Measurements from ENCODE around the gene NLK. TPM values are rescaled to one million over a fixed set of nuclear protein-coding genes. Genes with fewer than 3 reads are reported as not detected.
"Not testable (repeated sequence)": the region's sequence is repeated elsewhere in the genome, so short reads cannot be mapped to it uniquely, and the experiment has no call there.

The NLK gene
- total and polyA plus RNA-seq, 8 donors = 9.8 to 16.7 (median 13.5) TPM

DNA sequence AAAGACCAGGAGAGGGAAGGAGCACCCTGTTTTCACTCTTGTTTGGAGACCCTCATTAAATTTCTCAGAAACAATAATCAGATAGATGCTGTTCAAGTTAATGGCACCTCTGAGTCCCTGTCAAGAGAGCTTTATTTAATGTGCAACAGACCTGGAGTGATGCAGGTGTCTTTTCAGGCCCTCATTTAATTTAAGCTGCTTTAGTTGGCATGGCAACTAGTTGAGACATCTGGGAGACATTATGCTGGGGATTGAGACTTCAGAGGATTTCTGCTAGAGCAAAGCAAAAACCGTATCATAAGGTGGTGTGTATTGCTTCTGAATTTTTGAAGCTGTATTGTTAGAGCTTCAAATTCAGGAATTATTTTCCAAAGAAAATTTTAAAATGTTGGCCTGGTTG lies 108.5 kb downstream of the NLK start:
- 94 to 95% methylated on average over 1 of the region's 1 CpG for WGBS, 2 donors
- peaks cover 0 to 6% (median 0%) of the 10 kb centered on the region in 3 donors for H3K4me1 ChIP-seq
- ATAC-seq = no peak
- H3K27ac ChIP-seq = no peak overlapping the region
- no peaks in the 10 kb centered on the region for H3K9me3 ChIP-seq
- TF ChIP-seq, protein P1, sequence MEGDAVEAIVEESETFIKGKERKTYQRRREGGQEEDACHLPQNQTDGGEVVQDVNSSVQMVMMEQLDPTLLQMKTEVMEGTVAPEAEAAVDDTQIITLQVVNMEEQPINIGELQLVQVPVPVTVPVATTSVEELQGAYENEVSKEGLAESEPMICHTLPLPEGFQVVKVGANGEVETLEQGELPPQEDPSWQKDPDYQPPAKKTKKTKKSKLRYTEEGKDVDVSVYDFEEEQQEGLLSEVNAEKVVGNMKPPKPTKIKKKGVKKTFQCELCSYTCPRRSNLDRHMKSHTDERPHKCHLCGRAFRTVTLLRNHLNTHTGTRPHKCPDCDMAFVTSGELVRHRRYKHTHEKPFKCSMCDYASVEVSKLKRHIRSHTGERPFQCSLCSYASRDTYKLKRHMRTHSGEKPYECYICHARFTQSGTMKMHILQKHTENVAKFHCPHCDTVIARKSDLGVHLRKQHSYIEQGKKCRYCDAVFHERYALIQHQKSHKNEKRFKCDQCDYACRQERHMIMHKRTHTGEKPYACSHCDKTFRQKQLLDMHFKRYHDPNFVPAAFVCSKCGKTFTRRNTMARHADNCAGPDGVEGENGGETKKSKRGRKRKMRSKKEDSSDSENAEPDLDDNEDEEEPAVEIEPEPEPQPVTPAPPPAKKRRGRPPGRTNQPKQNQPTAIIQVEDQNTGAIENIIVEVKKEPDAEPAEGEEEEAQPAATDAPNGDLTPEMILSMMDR (IDR thresholded peaks at IDR 0.05) = no peak
- DNase-seq = no peak
- no peak for FAIRE-seq
- no peak overlapping the region for H3K4me3 ChIP-seq
- intact Hi-C loops (cut with DNase I) = no loop called here
- H3K27me3 ChIP-seq = no peaks in the 10 kb centered on the region
- no peaks in the 10 kb centered on the region for H3K36me3 ChIP-seq

DNA sequence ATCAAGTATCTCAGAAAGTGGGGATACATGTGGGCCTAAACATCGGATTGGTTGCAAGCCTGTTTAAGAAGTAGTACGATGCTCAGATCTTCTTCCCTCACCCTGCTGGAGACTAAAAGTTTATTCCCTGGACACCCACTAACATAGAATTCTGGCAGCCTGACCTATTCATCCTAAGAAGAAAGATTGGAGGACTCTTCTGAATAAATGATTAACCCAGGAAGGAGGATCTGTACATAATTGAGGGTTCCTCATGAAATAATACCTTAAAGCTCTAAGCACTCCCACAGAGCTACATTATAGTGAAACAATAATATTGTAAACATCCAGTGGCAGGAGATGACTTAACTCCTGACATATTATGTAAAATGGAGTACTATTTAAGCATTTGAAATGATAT lies 111.7 kb downstream of the NLK start:
- Histone ChIP-seq H3K27me3 (no peaks in the 10 kb centered on the region), H3K4me3 (no peak overlapping the region), H3K27ac (no peak overlapping the region), H3K4me1 (peaks cover 0 to 6% (median 0%) of the 10 kb centered on the region in 3 donors), H3K9me3 (no peaks in the 10 kb centered on the region), H3K36me3 (no peaks in the 10 kb centered on the region)
- intact Hi-C loops (cut with DNase I) = no loop called here
- TF ChIP-seq, protein P1 (IDR thresholded peaks at IDR 0.05) = no peak
- ATAC-seq (no peak), DNase-seq (no peak), FAIRE-seq (no peak)
- 89 to 91% methylated on average over 2 of the region's 2 CpGs for WGBS, 2 donors

DNA sequence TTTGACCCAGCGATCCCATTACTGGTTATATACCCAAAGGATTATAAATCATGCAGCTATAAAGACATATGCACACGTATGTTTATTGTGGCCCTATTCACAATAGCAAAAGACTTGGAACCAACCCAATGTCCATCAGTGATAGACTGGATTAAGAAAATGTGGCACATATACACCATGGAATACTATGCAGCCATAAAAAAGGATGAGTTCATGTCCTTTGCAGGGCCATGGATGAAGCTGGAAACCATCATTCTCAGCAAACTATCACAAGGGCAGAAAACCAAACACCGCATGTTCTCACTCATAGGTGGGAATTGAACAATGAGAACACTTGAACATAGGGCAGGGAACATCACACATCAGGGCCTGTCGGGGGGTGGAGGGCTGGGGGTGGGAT lies 112.9 kb downstream of the NLK start:
- H3K36me3 ChIP-seq; ATAC-seq; FAIRE-seq; DNase-seq; H3K4me1 ChIP-seq; H3K27ac ChIP-seq; H3K4me3 ChIP-seq; intact Hi-C loops (cut with DNase I); H3K9me3 ChIP-seq; H3K27me3 ChIP-seq: not testable (repeated sequence)
- WGBS, 2 donors = 96 to 98% methylated on average over 4 of the region's 4 CpGs

DNA sequence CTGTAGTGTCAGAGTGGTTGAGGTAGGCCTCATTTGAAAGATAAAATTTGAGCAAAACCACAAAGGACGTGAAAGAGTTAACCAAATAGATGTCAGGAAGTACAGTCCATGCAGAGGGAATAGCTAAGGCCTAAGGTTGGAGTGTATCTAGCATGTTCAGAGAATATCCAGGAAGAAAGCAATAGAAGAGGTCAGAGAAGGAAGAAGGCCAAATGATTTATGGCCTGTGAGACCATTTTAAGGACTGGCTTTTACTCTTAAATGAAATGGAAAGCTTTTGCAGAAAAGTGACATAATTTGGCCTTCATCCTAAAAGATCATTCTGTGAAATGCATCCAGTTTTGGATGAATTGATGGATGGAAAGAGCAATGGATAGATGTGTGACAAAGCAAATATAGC lies 116.5 kb downstream of the NLK start:
- FAIRE-seq (no peak), ATAC-seq (no peak), DNase-seq (no peak)
- Histone ChIP-seq H3K27me3 (no peaks in the 10 kb centered on the region), H3K27ac (no peak overlapping the region), H3K4me3 (no peak overlapping the region), H3K36me3 (no peaks in the 10 kb centered on the region), H3K9me3 (no peaks in the 10 kb centered on the region), H3K4me1 (peaks cover 0 to 5% (median 0%) of the 10 kb centered on the region in 3 donors)
- intact Hi-C loops (cut with DNase I) = no loop called here
- WGBS, 2 donors = 88 to 93% methylated on average over 1 of the region's 1 CpG
- TF ChIP-seq, protein P1 (IDR thresholded peaks at IDR 0.05) = no peak

DNA sequence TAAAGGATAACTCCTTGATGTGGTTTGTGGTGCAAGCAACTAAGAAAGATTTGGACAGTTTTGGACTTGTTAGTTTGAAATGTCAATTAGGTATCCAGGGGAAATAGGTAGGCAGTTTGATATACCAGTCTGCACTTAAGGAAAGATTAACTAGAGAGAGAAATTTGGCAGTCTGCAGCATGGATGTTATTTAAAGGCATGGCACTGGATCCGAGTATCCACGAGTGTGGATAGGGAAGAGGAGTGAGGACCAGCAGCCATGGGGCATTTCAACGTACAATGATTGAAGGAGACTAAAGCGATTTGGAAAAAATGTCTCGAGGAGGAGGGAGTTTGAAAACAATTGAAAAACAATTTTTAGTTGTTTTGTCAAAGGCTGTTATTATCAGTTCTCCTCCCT lies 117.4 kb downstream of the NLK start:
- H3K27me3 ChIP-seq = no peaks in the 10 kb centered on the region
- FAIRE-seq = no peak
- intact Hi-C loops (cut with DNase I) = no loop called here
- no peaks in the 10 kb centered on the region for H3K4me1 ChIP-seq
- DNase-seq = no peak
- ATAC-seq = no peak
- H3K4me3 ChIP-seq = no peak overlapping the region
- TF ChIP-seq, protein P1 (IDR thresholded peaks at IDR 0.05) = no peak
- no peaks in the 10 kb centered on the region for H3K9me3 ChIP-seq
- no peaks in the 10 kb centered on the region for H3K36me3 ChIP-seq
- WGBS, 2 donors = 93% methylated on average over 5 of the region's 5 CpGs
- H3K27ac ChIP-seq = no peak overlapping the region

DNA sequence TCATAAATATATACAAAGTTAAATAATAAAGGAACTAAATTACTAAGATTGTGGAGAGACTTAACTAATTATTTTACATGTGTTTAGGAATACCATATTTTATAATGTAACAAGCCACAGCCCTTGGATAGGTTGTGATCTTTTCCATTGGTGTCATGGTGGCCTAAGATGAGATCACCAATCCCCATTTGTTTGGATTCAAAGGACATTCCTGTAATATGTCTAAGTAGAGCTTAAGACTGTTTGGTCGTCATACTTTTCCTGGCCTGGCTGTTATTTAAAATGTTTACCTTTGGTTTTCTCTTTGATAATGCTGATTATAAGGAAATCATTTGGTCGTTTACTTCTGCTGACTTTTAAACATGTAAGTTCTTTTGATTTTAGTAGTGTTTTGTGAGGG lies 118.1 kb downstream of the NLK start:
- 43 to 45% methylated on average over 2 of the region's 2 CpGs for WGBS, 2 donors
- no peak for ATAC-seq
- no peak overlapping the region for H3K4me3 ChIP-seq
- no peak overlapping the region for H3K27ac ChIP-seq
- no peaks in the 10 kb centered on the region for H3K36me3 ChIP-seq
- TF ChIP-seq, protein P1 (IDR thresholded peaks at IDR 0.05) = no peak
- no peaks in the 10 kb centered on the region for H3K27me3 ChIP-seq
- no peak for FAIRE-seq
- intact Hi-C loops (cut with DNase I) = no loop called here
- H3K4me1 ChIP-seq = no peaks in the 10 kb centered on the region
- DNase-seq = no peak
- H3K9me3 ChIP-seq = no peaks in the 10 kb centered on the region
